Fibroblast of mammary gland (primary cell): ENCODE measurements around the gene PRKAG2.

ENCODE experiments used
- DNase-seq: peaks from one replicate; pipeline ENCODE4 v3.0.0-alpha.2; 2010; ENCODE audit warnings: low read depth
- H3K4me3 ChIP-seq: 2 replicates; pipeline ENCODE4 v1.5.1; 2011; ENCODE audit warnings: low read depth, mild to moderate bottlenecking, low read length, moderate library complexity; ENCODE audit not compliant: control insufficient read depth
- TF ChIP-seq, protein P1 (sequence below): conservative IDR thresholded peaks from 2 replicates; pipeline ENCODE4 v1.5.1; 2011; ENCODE audit warnings: low read depth, low read length, inconsistent platforms; ENCODE audit not compliant: control insufficient read depth, insufficient read depth

Gene PRKAG2

DNA sequence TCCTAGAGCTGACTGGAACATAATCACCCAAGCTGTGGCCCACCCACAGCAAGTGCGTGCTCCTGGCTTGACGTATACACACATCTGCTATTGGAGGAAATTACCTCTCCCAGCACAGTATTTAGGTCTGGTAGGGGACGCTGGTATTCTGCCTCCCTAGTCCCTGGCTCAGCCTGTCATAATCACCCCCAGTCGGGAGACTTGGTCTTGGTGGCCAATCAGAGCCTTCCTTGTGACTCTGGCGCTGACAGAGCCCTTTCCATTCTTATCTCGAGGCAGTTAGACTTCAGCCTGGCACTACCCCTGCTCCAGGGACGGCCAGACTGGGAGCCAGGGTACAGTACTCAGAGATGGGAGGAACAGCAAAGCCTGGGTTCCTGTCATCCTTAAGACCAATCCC, 14.3 kb upstream of the PRKAG2 start:
- H3K4me3 ChIP-seq = no peak overlapping the region
- no peak for DNase-seq
- TF ChIP-seq, protein P1, sequence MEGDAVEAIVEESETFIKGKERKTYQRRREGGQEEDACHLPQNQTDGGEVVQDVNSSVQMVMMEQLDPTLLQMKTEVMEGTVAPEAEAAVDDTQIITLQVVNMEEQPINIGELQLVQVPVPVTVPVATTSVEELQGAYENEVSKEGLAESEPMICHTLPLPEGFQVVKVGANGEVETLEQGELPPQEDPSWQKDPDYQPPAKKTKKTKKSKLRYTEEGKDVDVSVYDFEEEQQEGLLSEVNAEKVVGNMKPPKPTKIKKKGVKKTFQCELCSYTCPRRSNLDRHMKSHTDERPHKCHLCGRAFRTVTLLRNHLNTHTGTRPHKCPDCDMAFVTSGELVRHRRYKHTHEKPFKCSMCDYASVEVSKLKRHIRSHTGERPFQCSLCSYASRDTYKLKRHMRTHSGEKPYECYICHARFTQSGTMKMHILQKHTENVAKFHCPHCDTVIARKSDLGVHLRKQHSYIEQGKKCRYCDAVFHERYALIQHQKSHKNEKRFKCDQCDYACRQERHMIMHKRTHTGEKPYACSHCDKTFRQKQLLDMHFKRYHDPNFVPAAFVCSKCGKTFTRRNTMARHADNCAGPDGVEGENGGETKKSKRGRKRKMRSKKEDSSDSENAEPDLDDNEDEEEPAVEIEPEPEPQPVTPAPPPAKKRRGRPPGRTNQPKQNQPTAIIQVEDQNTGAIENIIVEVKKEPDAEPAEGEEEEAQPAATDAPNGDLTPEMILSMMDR = no peak

DNA sequence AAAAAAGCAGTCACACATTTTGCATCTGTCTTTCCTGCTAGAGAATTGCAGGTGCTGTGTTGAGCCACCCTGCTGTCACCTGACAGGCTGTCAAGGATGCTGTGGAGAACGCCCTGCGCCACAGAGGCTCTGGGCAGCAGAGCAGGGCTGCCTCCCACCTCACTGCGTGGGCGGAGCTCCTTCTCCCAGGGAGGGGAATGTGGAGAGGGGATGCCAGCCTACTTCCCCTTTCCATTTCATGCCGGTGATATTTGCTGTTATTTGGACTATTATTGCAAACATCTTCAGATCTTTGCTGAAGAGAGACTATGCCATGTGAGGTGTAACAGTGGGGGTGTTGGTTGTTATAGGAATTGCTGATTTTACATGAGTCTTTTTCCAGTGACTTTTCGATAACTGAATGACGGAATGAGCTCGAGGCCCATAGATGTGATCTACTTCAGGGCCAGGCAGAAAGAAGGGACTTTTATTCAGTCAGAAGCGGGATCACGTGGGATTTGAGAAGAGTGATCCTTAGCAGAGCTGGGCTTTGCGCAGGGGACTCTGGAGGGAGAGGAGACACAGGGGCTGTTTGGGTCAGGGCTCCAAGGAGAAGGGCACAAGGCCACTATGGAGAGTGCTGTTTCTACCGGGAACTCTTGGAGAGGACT, 13.6 kb upstream of the PRKAG2 start:
- DNase-seq = no peak
- no peak overlapping the region for H3K4me3 ChIP-seq
- TF ChIP-seq, protein P1 = no peak

DNA sequence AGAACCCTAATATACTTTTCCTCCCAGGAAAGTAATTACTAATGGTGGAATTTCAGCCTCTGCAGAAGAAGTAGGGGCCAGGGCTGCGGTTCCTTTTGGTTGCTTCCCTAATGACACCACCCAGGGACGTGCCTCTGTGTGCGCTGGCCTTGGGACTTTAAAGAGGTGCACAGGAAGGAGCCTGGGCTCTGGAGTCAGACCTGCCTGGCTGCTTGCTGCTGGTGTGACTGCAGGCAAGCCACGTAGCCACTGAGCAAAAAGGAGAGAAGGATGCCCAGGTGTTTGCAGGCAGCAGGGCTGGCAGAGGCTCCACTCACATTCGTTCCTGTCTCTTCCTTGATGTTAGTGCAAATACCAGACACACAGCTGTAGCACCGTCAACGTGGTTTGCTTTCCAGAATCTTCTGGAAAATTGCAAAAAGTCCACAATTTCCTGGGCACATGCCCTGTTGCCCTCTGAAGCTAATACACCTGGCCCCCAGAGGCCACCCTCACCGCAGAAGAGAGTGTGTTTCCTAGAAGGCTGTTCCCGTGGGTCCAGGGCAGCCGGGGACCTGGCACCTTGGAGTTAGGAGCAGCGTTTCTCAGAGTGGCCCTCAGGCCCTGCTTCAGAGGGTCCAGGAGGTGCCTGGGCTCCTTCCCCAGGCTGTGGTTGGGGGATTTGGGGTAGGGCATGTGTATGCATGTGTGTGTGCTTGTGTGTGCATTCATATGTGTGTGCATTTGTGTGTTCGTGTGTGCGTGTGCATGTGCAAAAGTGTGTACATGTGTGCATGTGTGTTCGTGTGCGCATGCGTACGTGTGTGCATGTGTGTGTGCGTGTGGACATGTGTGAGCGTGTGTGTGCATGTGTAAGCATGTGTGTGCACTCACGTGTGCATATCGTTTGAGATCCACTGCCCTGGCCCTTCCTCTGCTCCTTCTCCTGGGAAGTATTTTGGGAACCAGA, 12.8 kb upstream of the PRKAG2 start:
- TF ChIP-seq, protein P1 = no peak
- no peak for DNase-seq
- no peak overlapping the region for H3K4me3 ChIP-seq

DNA sequence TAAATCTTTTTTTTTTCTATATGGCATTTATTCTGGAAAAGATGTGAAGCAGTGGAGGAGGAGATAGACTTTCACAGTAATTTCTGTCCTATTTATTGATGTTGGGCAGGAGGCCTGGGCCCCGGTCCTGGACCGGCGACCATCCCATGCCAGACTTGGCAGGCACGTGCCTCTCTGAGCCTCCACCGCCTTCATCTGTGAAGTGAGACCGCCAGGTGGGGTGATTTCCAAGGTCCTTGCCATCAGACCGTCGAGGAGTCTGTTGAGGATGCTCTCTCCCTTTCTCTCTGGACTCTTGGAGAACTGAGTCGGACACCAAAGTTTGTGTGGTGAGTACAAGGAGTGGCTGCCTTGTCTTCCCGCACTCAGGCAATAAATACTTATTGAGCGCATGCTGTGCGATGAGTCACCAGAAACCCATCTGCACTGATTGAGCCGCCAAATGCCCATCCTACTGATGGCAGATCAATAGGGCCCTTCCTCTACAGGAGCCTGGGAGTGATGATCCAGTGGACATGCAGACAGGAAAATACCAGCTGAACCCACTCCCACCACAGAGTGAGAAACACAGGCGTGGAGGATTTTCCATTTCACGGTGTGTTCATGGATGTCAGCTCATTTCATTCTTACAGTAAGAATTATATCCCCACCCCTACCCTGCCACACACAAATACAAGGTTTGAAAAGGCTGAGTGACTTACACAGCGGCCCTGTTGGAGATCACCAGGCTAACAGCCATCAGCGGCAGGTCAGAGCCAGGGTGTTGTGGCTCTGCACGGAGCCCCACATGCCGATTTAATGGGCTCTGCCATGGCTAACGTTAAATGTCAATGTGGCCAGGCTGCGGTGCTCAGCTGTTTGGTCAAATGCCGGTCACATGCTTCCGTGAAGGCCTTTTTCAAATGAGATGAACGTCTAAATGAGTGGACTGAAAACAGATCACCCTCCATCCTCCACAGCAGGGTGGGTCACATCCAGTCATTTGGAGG, 11.5 kb upstream of the PRKAG2 start:
- H3K4me3 ChIP-seq = no peak overlapping the region
- no peak for DNase-seq
- TF ChIP-seq, protein P1 = no peak

DNA sequence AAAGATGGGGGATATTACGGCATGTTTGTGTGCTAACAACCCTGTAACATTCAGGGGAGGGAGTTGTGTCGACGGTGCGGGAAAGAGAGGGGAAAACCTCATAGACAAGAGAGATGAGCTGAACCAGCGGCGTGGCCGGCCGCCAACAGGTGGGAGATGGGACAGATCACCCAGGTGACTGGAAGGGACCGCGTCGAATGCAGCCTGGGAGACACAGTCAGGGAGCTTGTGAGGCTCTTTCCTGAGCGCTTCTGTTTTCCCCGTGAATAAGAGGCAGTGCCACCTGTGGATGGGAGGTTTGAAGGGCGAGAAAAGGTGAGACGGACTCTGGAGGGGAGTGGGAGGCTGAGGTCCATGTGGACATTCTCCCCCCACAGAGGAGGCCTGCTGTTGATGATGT, 9.9 kb upstream of the PRKAG2 start:
- TF ChIP-seq, protein P1 = no peak
- H3K4me3 ChIP-seq = no peak overlapping the region
- DNase-seq = no peak

DNA sequence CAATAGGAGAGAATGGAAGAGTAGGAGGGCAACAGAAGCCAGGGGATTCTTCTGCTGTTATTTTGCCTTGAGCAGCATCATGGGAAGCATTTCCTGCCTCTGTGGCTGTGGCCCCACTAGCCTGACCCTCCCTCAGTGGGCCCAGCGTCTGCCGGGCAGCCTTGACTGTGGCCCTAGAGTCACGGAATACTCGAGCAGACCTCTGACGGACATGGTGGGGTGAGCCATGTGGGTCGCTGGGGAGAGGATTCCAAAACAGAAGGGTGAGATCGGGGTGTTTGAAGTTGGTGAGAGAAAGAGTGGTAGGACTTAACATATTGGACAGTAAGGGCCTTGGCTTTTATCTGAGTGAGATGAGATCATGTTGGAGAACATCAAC, 8.3 kb upstream of the PRKAG2 start:
- H3K4me3 ChIP-seq = no peak overlapping the region
- TF ChIP-seq, protein P1 = no peak
- DNase-seq = no peak
